22Rv1 (cell line): ENCODE measurements around the gene MYH8.

Experiments used
- CTCF ChIP-seq: fragments of 450-650 bp; IDR thresholded peaks from 2 replicates; pipeline ENCODE4 v1.5.1; 2017; ENCODE audit warnings: mild to moderate bottlenecking
- ZFX ChIP-seq: fragments of 450-650 bp; IDR thresholded peaks from 2 replicates; pipeline ENCODE4 v1.6.1; 2017; ENCODE audit warnings: antibody characterized with exemption, borderline replicate concordance

- no peak for TF ChIP-seq CTCF
- TF ChIP-seq ZFX = no peak
Measured at GRCh38 chr17:10372906-10373305, 48.8 kb downstream of the MYH8 start, which contains the start of gene MYH13.
